ENCODE data around the gene ATP5F1D.
"Not testable (repeated sequence)": the region's sequence is repeated elsewhere in the genome, so short reads cannot be mapped to it uniquely, and the experiment has no call there.

Gene ATP5F1D

GRCh38 chr19:1241417-1242095, at the start of gene ATP5F1D:
TSS of gene ATP5F1D (plus strand) at chr19:1241751. CDS start at chr19:1241851, 100 bp downstream.
- no peak for TF ChIP-seq CTCF (conservative IDR thresholded peaks at IDR 0.05; ENCODE audit: low read depth, low read length)
- peak; percentile 98 for DNase-seq (ENCODE audit: low read depth)
- peak within 1 kb of the TSS; percentile 72 for H3K4me3 ChIP-seq (ENCODE audit: low read depth, low read length)

- no peak for DNase-seq (ENCODE audit: low read depth)
- no peak for TF ChIP-seq CTCF (conservative IDR thresholded peaks at IDR 0.05; ENCODE audit: low read depth, low read length)
- no peak overlapping the region for H3K4me3 ChIP-seq (ENCODE audit: low read depth, low read length)
These were observed 42.0 kb upstream of the ATP5F1D start for GRCh38 chr19:1199531-1199930.

- H3K4me3 ChIP-seq (ENCODE audit: low read depth, low read length); DNase-seq (ENCODE audit: low read depth): not testable (repeated sequence)
These were observed 40.9 kb upstream of the ATP5F1D start for GRCh38 chr19:1200614-1201013.

GRCh38 chr19:1205114-1206099, 36.1 kb upstream of the ATP5F1D start, which contains the start of gene STK11:
TSS of gene STK11 (plus strand) at chr19:1205778. CDS start at chr19:1206914, 1,136 bp downstream.
- DNase-seq (ENCODE audit: low read depth): peak; percentile 98
- peak within 1 kb of the TSS; percentile 73 for H3K4me3 ChIP-seq (ENCODE audit: low read depth, low read length)
- no peak for TF ChIP-seq CTCF (conservative IDR thresholded peaks at IDR 0.05; ENCODE audit: low read depth, low read length)

- peak overlapping the region; percentile 73 for H3K4me3 ChIP-seq (ENCODE audit: low read depth, low read length)
- TF ChIP-seq CTCF (conservative IDR thresholded peaks at IDR 0.05; ENCODE audit: low read depth, low read length): no peak
- no peak for DNase-seq (ENCODE audit: low read depth)
These were observed 35.2 kb upstream of the ATP5F1D start for GRCh38 chr19:1206150-1206863.

- H3K4me3 ChIP-seq (ENCODE audit: low read depth, low read length): peak overlapping the region; percentile 73
- no peak for DNase-seq (ENCODE audit: low read depth)
- no peak for TF ChIP-seq CTCF (conservative IDR thresholded peaks at IDR 0.05; ENCODE audit: low read depth, low read length)
These were observed 34.6 kb upstream of the ATP5F1D start for GRCh38 chr19:1206864-1207450.

GRCh38 chr19:1208830-1209229, 32.7 kb upstream of the ATP5F1D start:
- H3K4me3 ChIP-seq (ENCODE audit: low read depth, low read length); DNase-seq (ENCODE audit: low read depth): not testable (repeated sequence)
